RPMI8226 (cell line): ENCODE data around the gene LAMA5.

ENCODE experiments used
- DNase-seq: peaks from one replicate; pipeline ENCODE4 v3.0.0-alpha.2; 2015

Gene LAMA5

GRCh38 chr20:62358171-62359042 lies 8.7 kb downstream of the LAMA5 start:
- DNase-seq, result no peak

- DNase-seq, result no peak
Measured at GRCh38 chr20:62357681-62358080, 9.4 kb downstream of the LAMA5 start.

GRCh38 chr20:62357187-62357667 lies 9.9 kb downstream of the LAMA5 start:
- DNase-seq, result no peak

GRCh38 chr20:62356589-62357186 lies 10.4 kb downstream of the LAMA5 start:
- DNase-seq, result no peak

- DNase-seq, result no peak
Measured at GRCh38 chr20:62355878-62356588, 11.1 kb downstream of the LAMA5 start.

- DNase-seq, result no peak
Measured at GRCh38 chr20:62355516-62355877, 11.6 kb downstream of the LAMA5 start.

- no peak for DNase-seq
Measured at GRCh38 chr20:62354811-62355341, 12.2 kb downstream of the LAMA5 start.

- no peak for DNase-seq
Measured at GRCh38 chr20:62354031-62354808, 12.9 kb downstream of the LAMA5 start.

GRCh38 chr20:62353289-62354030 lies 13.7 kb downstream of the LAMA5 start:
- DNase-seq, result no peak

GRCh38 chr20:62352402-62353288 lies 14.5 kb downstream of the LAMA5 start:
- no peak for DNase-seq

- DNase-seq, result no peak
Measured at GRCh38 chr20:62351469-62352401, 15.4 kb downstream of the LAMA5 start.

- no peak for DNase-seq
Measured at GRCh38 chr20:62350629-62351422, 16.3 kb downstream of the LAMA5 start.

- DNase-seq, result no peak
Measured at GRCh38 chr20:62350098-62350628, 16.9 kb downstream of the LAMA5 start.

- no peak for DNase-seq
Measured at GRCh38 chr20:62349556-62350097, 17.5 kb downstream of the LAMA5 start.

- no peak for DNase-seq
Measured at GRCh38 chr20:62348604-62349003, 18.5 kb downstream of the LAMA5 start.

- DNase-seq, result no peak
Measured at GRCh38 chr20:62347445-62347844, 19.7 kb downstream of the LAMA5 start.

- DNase-seq, result no peak
Measured at GRCh38 chr20:62347151-62347404, 20.0 kb downstream of the LAMA5 start.

- no peak for DNase-seq
Measured at GRCh38 chr20:62346398-62347150, 20.5 kb downstream of the LAMA5 start.
